Cortex of kidney (tissue), 1 donor: ENCODE data around the gene RTKN2.

Experiments
- DNase-seq: peaks from one replicate; lab custom pipeline; 2025; lab: John Stamatoyannopoulos, UW

The RTKN2 gene

GRCh38 chr10:62225362-62225761, 43.3 kb downstream of the RTKN2 start:
- no peak for DNase-seq

GRCh38 chr10:62224606-62225005, 44.0 kb downstream of the RTKN2 start:
- DNase-seq: no peak

- DNase-seq: no peak
These were observed 51.0 kb downstream of the RTKN2 start for GRCh38 chr10:62217683-62218082.

GRCh38 chr10:62214364-62214874, 54.2 kb downstream of the RTKN2 start:
- DNase-seq: no peak

- DNase-seq: no peak
These were observed 62.8 kb downstream of the RTKN2 start for GRCh38 chr10:62205750-62206399.

- DNase-seq: no peak
These were observed 69.1 kb downstream of the RTKN2 start for GRCh38 chr10:62199584-62199983.

GRCh38 chr10:62196528-62196927, 72.1 kb downstream of the RTKN2 start:
- no peak for DNase-seq

- DNase-seq: no peak
These were observed 73.0 kb downstream of the RTKN2 start for GRCh38 chr10:62195675-62195926.

- no peak for DNase-seq
These were observed 73.5 kb downstream of the RTKN2 start for GRCh38 chr10:62194924-62195674.

GRCh38 chr10:62193479-62193878, 75.2 kb downstream of the RTKN2 start:
- no peak for DNase-seq

- no peak for DNase-seq
These were observed 79.5 kb downstream of the RTKN2 start for GRCh38 chr10:62189131-62189530.

- no peak for DNase-seq
These were observed 80.5 kb downstream of the RTKN2 start for GRCh38 chr10:62188021-62188616.

GRCh38 chr10:62186999-62187675, 81.5 kb downstream of the RTKN2 start:
- no peak for DNase-seq

- no peak for DNase-seq
These were observed 82.5 kb downstream of the RTKN2 start for GRCh38 chr10:62185919-62186692.

- no peak for DNase-seq
These were observed 84.5 kb downstream of the RTKN2 start for GRCh38 chr10:62183857-62184795.

GRCh38 chr10:62183442-62183841, 85.2 kb downstream of the RTKN2 start:
- no peak for DNase-seq

- no peak for DNase-seq
These were observed 86.0 kb downstream of the RTKN2 start for GRCh38 chr10:62182595-62182994.

GRCh38 chr10:62182171-62182570, 86.5 kb downstream of the RTKN2 start:
- DNase-seq: no peak

- DNase-seq: no peak
These were observed 88.0 kb downstream of the RTKN2 start for GRCh38 chr10:62180677-62181076.

- no peak for DNase-seq
These were observed 90.1 kb downstream of the RTKN2 start for GRCh38 chr10:62178568-62178967.

- DNase-seq: no peak
These were observed 91.5 kb downstream of the RTKN2 start for GRCh38 chr10:62177111-62177510.
